Activated naive CD4-positive, alpha-beta T cell treated with Interleukin-2 at 50 U/mL for 16 hours (primary cell): Measurements from ENCODE around the gene PHF2.
A peak's percentile ranks its signal among the peaks of the same experiment; 100 is the strongest.

Experiments
- DNase-seq: peaks from one replicate; pipeline ENCODE4 v3.0.0-alpha.2; 2020

Gene PHF2

DNA sequence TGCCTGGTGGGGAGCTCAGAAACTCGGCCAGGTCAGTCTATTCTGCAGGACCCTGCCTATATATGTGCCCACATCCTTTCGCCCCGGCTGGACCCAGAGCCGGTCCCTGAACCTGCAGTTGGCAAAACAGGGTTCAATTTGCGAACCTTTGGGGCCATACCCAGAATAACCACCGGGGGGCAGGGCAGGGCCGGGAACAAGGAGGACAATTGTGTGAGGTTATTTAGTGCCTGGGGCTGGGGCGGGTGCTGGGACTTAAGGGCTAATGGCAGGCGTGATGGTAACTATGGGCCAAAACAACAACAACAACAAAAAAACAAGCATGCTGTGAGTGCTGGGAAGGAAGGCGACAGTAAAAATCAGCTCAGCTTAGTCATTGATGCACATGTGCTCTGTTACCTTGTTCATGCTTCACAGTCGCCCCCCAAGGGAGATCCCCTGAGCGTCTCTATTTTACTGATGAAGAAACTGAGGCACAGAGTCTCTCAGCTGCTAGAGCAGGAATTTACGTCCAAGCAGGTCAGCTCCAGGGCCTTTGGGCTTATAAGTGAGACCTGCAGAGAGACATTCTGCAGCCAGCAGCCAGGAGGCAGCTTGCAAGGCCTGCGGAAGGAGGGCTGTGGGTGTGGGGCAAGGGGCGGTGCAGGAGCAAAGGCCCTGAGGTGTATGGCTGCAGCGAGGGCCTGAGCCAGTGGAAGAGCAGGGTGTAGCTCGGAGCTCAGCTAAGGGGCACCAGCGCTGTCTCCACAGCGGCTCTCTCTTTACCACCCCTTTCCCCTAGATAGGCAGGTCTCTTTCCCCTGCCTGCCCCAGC is 106.0 kb downstream of the PHF2 start:
- DNase-seq, result peak; percentile 62

DNA sequence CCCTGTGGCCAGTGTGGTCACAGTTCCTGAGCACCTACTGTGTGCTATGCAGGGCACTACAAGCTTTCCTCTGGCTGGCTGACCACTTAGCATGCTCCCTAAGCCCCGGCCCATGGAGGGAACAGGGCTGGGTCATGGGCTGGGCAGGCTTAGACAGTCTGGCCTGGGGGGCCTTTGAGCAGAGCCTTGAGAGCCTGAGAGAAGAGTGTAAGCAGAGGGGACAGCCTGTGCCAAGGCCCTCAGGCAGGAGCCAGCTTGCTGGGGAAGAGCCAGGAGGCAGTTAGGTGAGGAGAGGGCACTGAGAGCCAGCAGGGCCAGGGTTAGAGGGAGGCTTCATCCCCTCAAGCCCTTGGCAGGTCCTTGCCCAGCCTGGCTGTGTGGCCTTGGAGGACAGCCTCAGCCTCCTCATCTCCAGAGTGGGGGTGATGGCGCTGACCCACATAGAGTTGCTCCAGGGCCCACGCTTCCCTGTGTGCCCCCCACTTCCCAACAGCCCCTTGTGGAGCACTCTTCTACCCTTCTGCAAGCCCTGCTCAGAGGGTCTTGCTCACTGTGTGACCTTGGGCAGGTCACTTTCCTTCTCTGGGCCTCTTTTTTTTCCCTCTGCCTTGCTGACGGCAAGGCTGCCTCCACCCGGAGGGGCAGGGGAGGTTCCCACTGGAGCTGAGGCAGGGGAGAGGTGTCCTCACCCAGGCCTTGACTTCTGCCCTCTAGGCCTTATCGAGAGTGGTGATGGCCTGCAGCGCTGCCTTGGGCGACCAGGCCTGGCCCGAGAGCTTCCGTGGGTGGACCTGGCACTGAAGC is 107.1 kb downstream of the PHF2 start:
- no peak for DNase-seq

DNA sequence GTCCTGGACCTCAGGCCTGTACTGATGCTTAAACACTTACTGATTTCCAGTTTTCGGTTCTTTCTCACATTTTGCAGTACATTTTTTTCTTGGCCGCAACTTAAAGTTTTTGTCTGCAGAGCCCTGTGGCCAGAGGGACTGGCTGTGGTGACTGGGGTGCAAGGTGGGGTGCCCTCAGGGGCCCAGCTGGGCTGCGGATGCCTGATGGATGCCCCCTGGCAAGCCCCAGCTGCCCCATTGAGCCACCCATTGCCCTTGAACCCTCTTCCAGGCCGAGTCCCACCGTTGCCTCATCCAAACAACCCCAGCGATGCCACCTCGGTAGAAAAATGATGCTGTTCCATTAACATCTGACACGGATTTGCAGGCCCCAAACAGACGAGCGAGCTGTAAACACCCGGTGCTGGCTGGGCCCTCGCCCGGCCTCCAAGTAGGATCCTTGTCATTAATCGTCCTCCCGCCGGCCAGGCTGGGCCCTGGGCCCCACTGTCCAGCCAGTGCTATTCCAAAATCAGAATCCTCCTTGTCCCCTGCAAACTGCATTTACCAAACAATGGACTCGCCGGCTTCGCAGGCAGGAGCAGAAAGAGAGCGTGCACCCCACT is 107.9 kb downstream of the PHF2 start:
- no peak for DNase-seq

DNA sequence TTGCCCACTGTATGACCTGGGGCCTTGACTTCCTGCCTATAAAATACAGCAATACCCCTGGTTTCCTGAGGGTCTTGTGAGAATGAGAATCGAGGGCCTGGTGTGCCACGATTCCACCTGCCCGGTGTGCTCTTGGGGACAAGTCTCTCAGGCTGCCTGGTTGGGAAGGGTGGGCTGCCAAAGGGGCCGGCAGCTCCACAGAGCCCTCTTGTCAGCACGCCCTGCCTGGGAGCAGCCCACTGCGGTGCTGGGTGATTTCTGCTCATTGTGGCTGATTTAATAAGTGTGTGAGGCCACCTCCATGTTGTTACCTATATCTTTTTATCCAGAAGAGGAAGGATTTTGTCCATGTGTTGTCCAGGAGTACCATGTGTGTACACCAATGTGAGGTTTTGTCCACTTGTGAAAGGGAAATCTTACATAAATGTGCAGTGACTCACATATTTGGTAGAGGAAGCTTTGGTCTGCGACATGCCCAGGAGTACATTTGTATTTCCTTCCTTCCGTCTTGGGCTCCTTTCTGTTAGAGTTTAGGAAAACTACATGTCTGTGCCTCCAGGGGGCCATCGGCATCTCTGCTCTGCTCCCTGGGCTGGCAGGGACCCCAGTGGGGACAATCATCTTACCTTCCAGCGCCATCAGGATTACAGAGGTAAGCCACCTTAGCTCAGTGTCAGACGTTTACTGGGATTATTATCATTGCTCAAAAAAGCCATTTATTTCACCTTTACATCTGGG is 108.6 kb downstream of the PHF2 start:
- no peak for DNase-seq

DNA sequence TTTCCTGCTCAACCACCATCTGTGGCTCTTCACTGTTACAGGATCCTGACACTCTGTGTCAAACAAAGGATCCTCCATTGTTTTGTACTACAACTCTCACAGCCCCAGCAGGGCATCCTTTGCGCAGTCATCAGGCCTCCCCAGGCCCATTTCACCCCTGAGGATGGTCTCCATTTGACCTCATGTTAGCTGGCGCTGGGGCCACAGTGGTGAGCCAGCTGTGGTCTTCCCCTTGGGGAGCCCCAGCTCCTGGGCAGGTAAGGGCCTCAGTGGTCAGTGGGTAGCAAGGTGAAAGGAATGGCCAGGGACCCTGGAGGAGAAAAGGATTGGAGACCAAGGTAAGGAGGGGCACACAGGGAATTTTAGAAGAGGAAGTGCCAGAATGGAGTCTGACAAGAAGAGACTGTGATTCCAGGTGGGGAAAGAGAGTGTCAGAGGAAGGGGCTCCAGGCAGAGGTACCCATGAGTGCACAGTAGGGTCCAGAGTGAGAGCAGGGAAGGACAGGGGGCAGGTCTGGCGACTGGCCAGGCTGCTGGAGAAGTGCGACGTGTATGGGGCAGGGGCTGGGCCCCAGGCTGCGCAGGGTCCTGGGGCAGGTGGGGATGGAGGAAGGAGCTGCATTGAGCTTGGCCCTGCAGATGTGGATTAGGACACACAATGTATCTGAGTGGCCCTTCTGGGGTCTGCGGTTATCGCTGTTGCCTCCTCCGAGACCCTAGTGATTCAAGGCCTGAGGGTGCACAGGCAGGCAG is 109.9 kb downstream of the PHF2 start:
- DNase-seq, result no peak

GRCh38 chr9:93686880-93687236 is 110.5 kb downstream of the PHF2 start:
- no peak for DNase-seq

- DNase-seq, result no peak
These were observed 114.2 kb downstream of the PHF2 start for GRCh38 chr9:93690618-93691017.

GRCh38 chr9:93693129-93693528 is 116.7 kb downstream of the PHF2 start:
- no peak for DNase-seq

GRCh38 chr9:93697352-93698139 is 121.2 kb downstream of the PHF2 start:
- no peak for DNase-seq

GRCh38 chr9:93698140-93698908 is 121.9 kb downstream of the PHF2 start:
- DNase-seq, result no peak

GRCh38 chr9:93699650-93700049 is 123.3 kb downstream of the PHF2 start:
- no peak for DNase-seq

GRCh38 chr9:93701494-93702218 is 125.3 kb downstream of the PHF2 start:
- DNase-seq, result no peak

GRCh38 chr9:93702261-93702660 is 125.9 kb downstream of the PHF2 start:
- no peak for DNase-seq

DNA sequence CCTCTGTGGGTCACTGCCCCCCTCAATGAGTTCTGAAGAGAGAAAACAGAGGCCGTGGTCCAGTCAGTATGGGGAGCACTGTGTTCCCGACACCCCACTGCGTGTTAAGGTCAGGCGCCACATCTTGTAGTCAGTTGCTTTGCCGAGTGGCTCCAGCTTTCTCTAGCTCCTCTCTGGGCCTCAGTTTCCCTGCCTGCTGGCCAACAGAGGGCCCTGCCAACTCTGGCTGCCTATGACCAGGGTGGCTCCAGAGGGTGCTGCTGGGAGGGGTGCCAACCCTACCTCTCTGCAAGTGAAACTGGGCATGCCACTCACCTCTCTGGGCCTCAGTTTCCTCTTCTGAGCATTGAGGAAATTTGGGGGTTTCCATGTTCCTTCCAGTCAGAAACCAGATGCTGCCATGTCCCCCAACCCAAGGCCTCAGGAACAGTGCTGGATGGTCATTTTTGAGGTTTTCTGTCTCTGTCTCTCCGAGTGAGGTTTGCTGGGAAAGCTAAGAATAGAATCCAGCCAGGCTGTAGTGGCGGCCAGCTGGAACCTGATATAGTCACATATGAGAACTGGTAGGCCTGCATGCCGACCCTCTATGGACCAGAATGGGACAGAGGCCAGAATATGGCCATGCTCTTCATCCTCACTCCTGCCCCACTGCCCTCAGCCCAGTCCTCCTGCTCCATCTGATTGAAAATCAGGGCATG is 132.1 kb downstream of the PHF2 start:
- DNase-seq, result no peak

DNA sequence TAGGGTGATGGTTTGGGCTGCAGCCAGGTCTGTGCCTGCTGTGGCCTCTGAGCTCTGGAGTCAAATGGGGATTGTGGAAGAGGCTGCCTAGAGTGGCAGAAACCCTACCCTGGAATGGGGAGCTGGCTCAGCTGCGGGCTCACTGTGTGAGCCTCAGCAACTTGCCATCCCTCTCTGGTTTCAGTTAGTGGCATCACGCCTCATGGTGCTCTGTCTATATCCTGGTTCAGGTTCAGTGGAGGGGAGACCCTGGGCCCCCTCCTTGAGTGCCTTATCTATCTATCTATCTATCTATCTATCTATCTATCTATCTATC is 132.6 kb downstream of the PHF2 start:
- no peak for DNase-seq

DNA sequence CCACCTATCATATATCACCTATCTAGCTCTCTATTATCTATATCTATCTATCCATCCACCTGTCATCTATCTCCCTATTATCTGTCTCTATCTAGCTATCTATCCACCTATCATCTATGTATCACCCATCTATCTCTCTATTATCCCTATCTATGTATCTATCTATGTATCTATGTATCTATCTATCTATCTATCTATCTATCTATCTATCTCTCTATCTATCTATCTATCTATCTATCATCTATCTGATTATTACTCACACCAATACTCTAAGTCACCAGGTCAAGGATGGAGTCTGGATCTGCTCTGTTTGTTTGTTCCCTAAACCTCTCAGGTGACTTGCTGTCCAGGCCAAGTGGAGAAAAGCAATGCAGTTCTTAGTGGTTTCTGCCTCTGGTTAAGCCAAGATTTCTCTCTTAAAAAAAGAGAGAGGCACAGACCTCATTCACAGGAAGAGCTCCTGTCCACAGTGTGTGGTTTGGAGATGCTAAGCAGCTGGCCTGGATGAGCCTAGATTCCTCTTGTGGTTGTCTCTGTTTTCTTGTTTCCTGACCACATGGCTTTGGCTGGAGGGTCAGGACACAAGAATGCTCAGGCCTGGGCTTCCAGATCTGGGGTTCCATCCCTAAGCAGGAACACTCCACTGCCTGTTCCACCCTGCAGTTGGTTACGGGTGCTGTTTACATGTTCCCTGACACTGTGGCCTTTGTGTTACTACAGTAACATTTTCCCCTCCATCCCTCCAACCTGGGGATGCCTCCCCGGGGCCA is 133.4 kb downstream of the PHF2 start:
- no peak for DNase-seq

GRCh38 chr9:93710370-93710723 is 134.0 kb downstream of the PHF2 start:
- DNase-seq, result no peak

DNA sequence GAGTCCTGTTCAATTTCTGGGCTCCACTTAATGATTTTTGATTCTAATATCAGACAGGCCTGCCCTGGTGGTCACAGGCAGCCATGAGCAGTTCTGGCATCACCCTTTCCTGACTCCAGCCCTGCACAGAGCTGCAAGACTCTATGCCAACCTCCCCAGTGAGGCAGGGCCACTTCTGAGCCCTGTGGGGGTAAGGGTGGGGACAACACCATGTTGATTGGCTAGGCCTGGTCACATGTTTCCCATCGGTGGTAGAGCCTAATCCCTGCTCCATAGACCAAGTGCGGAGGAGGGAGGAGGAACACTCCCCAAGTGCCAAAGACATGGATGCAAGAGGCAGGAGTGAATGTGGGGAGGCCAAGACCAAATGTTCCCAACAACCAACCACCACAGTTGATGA is 134.6 kb downstream of the PHF2 start:
- DNase-seq, result no peak

GRCh38 chr9:93712896-93713295 is 136.5 kb downstream of the PHF2 start:
- no peak for DNase-seq
